Measurements from ENCODE around the gene DCBLD1.

GRCh38 chr6:117496383-117496990 lies 14.0 kb downstream of the DCBLD1 start:
- no peak for TF ChIP-seq POLR2A (IDR thresholded peaks at IDR 0.05; ENCODE audit: extremely low read depth, insufficient read length)
- TF ChIP-seq CTCF (IDR thresholded peaks at IDR 0.05; ENCODE audit: low read depth, low read length), result no peak
